CD4-positive, alpha-beta T cell treated with Interleukin-6 at 100 ng/mL for 8 hours (primary cell): Measurements from ENCODE around the gene RAP1B.

Source experiments
- DNase-seq: peaks from one replicate; pipeline ENCODE4 v3.0.0-alpha.2; 2020; ENCODE audit warnings: mixed read lengths, low spot score

RAP1B gene

DNA sequence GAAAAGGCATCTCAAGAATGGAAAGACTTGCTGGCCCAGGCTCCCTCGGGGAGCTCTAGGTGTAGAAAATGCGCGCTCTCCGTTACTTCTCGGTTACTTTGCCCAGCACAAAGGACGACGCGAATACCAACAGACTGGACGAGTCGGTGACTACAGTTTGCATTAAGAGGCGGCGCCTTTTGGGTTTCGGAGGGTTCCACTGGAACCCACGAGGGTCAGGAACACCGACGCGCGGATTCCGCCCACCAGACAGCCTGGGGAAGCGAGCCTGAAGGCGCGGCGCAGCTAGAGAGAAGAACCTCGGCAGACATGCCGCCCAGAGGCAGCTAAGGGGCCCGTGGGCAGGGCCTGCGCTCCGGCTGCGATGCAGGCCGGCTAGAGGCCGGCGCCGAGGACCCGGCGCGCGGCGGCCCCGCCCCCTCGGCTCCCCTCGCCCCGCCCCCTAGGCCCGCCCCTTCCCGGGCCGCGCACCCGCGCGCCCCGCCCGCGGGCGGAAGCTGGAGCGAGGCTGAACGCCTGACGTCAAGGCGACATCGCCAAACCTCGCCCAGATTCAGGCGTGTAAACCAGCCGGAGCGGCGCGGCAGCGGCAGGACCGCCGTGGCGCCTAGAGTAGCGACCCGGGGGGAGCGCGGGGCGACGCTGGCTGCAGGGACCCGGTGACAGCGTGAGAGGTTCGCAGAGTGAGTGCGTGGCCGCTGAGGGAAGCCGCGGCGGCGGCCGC lies at the start of gene RAP1B:
RAP1B (plus strand) TSS at position 530 of the 724 bp plus-strand sequence. CDS start 37,826 bp downstream, outside the sequence.
- peak; percentile 90 for DNase-seq

DNA sequence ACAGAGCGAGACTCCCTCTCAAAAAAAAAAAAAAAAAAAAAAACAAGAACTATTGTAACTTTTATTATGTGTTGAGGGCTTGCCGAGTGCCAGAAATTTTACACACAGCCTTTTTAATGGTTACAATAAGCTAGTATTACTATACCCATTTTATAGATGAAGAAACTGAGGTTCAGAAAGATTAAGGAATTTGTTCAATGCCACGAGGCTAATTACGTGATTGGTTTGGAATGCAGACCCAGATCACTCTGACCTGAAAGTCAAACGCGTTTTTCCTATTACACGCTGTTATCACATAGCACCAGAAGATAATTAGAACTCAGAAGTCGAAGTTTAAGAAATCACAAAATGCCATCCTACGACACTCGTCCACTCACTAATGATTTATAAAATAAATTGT lies 48.9 kb upstream of the RAP1B start:
- no peak for DNase-seq

DNA sequence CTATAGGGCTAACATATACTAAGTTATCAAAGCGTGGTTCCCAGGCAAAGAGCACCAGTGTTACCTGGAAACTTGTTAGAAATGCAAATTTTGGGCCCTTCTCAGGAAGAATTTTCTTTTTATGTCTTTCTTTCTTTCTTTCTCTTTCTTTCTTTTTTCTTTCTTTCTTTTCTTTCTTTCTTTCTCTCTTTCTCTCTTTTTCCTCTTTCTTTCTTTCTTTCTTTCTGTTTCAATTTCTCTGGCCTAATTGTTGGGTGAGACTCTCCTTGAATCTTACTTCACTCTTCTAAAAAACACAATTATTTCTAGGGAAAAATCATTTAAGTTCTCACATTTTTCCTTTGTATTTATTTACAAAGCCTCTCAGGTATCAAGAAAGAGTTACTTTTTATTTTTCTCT lies 46.5 kb upstream of the RAP1B start:
- DNase-seq = no peak

DNA sequence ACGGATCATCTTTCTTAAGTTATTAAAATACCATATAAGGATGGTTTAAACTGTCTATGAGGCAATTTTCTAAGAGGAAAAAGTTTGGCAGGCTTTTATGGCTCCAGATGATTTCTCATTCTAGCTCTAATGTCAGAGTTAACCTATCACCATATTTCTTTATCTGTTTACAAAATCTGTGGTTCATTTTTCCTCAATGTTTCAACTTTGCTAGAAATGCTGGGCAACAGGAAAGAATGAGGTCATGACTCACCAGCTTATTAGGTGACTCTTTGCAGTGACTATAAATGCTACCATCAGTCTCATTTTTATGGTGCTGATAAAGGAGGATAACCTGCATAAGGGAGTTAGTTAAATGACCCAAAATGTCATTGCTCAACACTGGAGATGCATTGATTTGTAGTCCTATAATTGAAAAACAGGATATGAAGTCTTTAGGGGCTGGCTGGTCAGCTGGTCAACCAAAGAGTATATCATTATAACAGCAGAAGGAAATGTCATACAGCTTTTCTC lies 45.3 kb upstream of the RAP1B start:
- peak; percentile 18 for DNase-seq

DNA sequence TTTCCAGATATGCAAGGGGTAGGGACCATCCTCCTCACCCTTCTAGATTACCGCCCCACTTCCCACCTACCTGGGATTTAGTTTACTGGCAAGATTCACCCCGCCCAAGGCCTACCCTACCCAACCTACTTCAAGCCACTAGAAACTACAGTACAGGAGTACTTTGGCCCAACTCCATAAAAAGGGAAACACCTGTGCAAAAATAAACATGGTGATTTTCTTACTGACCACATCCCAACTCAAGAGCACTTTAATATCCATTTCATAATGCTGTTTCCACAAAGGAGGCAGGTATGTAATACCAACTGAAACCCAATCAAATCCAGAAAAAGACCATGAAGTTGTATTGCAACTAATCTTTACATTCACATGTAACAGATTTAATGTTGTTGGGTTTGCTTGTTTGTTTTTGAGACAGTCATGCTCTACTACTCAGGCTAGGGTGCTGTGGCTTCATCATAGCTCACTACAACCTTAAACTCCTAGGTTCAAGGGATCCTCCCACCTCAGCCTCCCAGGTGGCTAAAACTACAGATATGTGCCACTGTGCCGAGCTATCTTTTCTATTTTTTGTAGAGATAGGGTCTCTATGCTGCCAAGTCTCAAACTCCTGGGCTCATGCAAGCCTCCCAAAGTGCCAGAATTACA lies 41.7 kb upstream of the RAP1B start:
- DNase-seq = no peak

DNA sequence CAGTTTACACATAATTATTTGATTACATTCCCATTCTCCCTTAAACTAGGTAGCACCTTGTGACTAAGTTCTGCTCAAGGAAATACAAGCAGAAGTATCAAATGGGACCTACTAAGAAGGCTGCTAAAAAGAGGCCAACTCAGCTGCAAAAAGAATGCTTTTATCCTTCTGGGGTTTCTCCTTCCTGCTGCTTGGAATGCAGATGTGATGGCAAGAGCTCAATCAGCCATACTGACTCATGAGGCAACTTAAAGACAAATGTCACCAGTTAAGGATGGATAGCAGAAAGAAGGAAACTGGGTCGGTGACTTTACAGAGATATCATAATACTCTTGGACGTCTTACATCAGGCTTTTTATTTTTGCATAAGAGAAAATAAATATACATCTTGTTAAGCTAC lies 38.0 kb upstream of the RAP1B start:
- no peak for DNase-seq

DNA sequence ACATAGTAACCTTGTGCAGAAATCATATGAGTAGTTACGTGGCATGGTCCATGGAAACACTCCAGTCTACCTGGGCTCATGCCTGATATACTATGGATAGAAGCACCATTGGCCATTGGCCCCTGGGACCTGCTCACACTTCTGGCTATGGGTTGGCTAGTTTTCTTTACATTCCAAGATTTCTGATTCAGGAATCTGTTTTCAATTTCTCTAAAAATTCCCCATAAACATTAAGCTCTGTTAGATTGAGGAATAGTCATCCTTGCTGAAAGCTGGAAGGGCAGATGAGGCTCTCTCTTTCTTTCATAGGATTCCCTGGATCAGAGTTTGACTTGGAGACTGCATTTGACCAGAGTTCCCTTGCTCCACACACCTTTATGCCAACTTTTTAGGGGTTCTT lies 37.3 kb upstream of the RAP1B start:
- no peak for DNase-seq

DNA sequence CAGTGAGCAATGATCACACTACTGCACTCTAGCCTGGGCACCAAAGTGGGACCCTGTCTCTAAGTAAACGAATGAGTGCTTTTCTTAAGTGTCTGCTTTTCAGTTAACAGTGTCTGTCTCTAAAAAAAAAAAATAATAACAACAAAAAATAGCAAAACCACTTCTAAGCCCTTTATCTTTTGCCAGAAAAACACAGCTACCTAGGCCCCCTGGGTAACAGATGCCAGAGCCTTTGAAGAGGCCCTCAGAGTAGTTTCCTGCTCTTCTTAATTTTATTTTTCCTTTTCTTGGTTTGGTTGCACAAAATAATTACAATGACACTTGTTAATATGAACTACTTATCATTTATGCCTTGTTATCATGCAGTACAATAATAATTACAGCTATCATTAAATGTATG lies 32.8 kb upstream of the RAP1B start:
- no peak for DNase-seq

DNA sequence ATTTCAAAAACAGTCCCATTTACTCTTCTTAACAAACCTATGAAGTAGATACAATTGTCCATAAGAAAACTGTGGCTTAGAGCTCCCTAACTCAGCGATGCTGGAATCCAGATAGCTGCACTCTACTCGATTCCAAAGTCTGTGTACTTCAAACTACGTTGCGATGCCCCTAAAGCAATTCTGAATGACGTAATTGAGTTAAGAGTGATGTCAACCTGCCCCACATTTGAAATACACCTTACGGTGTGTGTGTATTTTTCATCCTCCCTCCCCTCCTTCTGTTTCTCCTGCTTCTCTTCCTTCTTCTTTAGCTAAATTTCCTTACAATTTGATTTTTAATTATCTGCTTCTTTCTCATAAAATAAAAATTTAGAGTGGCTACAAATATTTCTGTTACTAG lies 31.9 kb upstream of the RAP1B start:
- no peak for DNase-seq

DNA sequence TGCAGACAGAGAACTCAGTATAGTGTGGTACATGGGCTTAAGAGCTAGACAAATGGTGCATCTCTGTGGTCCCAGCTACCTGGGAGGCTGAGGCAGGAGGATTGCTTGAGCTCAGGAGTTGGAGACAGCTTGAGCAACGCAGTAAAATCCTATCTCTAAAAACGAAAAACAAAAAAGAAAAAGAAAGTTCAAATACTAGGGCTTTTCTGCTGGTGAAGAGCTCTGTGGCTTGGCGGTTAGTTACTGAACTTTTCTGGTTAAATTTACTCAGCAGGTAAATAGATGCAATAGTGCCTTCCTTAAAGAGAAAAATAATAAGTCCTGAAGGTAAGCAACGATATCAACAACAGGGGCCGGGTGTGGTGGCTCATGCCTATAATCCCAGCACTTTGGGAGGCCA lies 31.4 kb upstream of the RAP1B start:
- DNase-seq = no peak

DNA sequence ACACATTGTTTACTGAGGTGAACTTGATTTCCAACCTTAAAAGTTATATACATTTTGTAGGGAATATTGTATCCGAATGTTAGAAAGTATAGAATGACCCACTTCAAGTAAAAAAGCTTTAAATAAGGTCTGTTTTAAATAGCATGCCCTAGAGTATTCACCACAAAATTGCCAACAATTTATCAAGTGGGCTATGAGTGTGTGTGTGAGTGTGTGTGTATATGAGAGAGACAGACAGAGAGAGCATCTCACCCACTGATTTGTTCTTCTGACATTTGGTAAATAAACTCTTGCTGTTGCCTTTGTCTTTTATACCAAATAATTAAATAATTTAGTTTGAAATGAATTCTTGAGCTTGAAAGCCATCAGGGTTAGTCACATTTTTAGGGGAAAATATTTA lies 29.8 kb upstream of the RAP1B start:
- DNase-seq = no peak

DNA sequence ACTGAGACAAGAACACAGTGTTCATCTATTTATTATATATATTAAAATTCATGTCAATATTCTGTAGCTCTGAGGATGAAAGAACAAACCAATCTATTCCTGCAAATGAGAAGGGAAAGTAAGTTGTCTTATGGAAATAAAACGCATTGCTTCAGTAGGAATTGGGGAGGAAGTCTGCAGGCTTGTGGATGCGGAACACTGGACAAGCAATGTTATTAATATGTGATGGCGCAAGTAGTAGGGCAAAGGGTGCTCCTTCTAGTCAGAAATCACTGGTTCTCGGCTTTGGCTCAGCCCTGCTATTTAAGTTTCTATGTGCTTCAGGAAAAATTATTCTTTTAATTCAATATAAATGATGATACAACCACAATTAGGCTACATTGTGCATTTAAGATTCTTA lies 28.8 kb upstream of the RAP1B start:
- no peak for DNase-seq

DNA sequence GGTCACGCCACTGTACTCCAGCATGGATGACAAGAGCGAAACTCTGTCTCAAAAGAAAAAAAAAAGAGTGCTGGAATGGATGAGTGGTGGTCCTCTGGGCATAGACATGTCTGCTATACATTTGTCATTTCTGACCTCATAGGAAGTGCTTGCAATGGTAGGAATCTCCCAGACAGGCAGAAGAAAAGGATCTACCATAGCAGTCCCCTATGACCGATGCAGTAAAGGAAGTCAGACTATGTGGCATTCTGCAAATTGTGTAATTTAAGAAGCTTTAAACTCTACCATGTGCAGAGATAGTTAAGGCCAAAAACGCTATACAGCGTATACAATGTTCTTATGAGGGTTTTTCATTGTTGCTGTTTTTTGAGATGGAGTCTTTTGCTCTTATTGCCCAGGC lies 24.7 kb upstream of the RAP1B start:
- DNase-seq = no peak

DNA sequence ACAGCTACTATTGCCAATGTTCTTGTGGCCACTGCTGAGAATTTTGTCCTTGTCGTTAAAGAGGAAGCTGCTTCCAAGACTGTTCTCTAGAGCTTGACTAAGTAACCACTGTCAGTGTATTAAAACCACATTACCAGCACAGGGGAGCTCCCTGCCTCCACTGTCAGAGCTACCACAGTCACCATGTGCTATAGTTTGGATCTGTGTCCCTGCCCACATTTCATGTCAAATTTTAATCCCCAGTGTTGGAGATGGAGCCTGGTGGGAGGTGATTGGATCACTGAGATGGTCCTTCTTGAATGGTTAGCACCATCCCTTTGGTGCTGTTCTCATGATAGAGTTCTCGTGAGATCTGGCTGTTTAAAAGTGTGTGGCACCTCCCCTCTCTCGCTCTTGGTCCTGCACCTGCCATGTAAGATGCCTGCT lies 23.2 kb upstream of the RAP1B start:
- DNase-seq = peak; percentile 32

DNA sequence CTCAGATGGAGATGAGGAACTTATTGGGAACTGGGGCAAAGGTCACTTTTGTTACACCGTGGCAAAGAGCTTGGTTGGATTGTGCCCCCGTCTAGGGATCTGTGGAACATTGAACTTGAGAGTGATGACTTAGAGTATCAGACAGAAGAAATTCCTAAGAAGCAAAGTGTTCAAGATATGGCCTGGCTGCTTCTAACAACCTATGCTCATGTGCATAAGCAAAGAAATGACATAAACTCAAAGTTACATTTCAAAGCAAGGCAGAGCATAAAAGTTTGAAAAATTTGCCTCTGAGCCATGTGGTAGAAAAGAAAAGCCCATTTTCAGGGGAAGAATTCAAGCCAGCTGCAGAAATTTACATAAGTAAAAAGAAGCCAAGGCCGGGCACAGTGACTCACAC lies 21.5 kb upstream of the RAP1B start:
- DNase-seq = no peak

DNA sequence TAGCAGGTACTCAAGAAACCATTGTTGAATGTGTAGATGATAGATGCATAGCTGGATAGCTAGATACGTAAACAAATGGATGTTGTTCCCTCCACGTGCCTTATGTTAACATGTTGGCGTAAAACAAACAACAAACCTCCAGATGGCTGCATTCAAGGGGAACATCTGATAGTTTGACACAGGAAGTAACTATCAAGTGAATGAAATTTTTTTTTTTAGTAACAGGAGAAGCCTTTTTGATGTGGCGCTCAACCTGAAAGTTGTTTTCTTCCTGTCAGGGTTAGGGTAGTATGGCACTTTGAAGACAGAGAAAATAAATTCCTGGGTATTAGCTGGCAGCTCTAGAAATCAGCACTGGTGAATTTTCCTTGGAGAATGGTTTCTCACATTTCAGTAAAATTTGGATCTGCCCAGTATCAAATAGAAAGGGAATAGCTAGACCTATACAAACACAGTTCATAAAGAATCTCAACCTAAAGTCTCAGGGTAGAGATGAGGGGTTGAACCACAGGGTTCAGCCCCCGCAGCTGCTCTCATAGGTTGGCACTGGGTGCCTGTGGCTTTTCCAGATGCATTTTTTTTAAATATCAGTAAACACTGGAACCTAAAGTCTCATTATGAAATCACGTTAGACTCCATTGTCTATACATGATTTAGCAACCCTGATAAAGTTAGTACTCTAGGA lies 18.8 kb upstream of the RAP1B start:
- DNase-seq = peak; percentile 64

DNA sequence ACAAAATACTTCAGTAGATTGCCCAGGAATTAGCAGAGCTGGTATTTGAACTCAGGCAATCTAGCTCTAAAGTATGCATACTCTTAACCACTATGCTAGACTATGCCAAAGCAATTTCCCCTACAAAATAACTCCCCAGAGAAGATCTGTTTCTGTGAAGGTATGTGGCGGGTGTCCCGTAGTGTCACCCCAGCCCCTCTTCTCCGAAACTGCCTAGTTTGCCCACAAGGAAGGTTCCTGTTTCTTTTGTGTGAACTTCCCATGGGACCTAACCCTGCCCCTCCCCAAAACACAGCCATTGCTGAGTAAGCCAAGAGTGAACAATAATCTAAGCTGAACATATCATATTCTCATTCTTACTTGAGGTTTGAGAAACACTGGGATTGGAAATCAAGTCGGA lies 15.5 kb upstream of the RAP1B start:
- DNase-seq = no peak

DNA sequence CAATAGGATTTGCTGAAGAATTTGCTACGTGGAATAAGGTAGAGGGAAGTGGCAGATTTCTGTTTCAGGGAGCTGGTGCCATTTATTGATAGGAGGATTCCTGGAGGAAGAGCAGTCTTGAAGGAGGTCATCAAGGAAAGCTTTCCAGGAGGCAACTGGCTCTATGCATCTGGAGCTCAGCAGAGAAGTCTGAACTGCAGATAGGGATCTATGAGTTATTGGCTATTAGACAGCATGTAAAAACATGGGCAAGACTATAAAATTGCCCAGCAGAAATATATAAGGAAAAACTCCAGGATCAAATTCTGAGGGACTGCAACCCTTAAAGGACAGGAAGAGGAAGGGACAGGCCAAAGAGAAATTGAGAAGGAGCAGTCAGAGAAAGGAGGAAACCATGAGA lies 8.9 kb upstream of the RAP1B start:
- DNase-seq = no peak

DNA sequence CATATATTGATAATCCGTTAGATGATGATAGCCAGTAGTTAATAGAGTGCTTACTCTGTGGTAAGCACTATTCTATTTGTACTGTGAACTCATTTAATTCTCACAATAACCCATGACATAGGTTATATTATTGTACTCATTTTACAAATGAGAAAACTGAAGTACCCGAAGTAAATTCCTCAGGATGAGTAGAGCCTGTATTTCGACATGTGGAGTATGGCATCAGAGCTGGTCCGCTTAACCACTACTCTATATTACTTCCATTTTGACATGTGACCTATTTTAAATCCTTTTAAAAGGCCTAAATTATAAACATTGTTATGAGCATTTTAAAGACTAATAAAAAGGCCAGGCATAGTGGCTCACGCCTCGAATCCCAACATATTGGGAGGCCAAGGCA lies 8.0 kb upstream of the RAP1B start:
- no peak for DNase-seq

DNA sequence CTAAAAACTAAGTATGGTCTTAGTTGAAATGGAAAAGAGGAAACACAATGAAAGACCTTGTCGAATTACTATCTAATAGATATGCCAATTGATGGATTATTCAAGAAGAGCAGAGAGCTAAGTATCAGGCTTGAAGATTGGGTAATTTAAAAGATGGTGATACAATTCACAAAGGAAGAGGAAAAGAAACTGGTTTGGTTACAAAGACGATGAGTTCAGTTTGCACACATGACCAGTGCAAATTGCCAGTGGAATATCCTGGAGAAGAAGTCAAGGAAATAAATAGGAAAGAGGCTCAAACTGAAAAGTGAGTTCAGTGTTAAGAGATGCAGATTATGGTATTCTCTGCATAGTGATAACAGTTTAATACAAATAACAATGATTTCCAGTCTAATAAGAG lies 2.5 kb upstream of the RAP1B start:
- DNase-seq = no peak

DNA sequence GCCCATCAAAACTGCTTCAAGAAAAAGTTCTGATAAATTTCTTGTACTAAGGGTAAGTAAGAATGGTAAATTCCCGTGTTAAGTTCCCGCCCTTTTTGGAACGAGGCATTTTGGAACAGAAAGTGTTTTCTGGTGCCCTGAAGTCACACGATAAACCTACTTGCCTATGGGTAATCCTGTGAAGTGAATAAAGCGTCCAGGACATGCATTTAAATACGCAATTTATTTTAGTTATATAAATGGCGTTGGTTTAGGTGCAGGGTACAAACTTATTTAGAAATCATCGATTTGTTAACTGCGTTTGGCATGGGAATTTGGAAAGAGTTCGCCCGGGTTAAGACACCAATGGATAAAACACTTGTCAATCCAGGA lies 715 bp upstream of the RAP1B start:
- DNase-seq = no peak

DNA sequence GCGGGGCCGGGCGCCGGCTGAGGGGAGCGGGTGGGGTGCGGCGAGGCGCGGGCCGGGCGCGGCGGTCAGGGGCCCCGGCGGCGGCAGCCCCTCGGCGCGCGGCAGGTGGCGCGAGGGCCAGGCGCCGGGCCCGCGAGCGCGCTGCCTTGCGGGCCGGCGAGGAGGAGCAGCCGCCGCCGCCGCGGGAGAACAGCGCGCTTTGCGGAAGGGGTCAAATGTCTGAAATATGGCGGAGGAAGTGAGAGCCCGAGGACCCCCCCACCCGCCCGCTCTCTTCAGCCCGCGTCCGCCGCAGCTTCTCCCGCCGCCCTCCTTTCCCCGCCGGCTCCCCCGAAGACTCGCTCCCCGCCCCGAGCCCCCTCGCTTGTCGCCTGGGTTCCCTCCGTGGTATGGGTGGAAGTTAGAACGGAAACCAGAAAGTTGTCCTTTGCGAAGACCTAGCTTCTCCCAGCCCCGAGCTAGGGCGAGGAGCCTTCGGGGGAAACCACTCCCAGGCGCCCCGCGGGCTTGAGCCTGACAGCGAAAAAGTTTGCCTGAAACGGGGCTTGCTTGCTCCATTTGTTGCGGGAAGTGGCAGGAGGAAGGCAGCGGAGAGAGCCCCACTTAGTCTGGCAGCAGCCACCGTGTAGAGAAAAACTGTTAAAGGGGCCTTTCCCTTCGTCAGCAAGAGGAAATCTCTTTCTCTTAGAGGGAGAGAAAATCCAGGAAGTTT lies 551 bp downstream of the RAP1B start:
- DNase-seq = peak; percentile 24

DNA sequence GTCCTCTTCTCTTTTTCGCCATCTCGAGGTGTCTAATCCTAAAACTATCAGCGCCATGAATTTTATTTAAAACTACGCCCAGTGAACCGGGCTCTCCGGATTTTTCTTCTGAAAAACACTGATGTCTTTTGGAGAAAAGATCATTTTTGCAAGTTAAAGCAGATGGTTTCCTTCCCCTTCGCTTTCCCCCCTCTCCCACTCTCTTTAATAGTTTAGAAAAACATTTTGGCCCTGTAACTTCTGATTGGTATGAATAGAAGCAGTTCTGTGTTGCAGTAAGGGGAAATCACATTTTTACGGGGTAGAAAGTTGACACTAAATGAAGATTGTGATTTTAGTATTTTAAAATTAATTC lies 1.1 kb downstream of the RAP1B start:
- no peak for DNase-seq
